Measurements from ENCODE around the gene VWA5B1.
A peak's percentile ranks its signal among the peaks of the same experiment; 100 is the strongest.

VWA5B1 gene

DNA sequence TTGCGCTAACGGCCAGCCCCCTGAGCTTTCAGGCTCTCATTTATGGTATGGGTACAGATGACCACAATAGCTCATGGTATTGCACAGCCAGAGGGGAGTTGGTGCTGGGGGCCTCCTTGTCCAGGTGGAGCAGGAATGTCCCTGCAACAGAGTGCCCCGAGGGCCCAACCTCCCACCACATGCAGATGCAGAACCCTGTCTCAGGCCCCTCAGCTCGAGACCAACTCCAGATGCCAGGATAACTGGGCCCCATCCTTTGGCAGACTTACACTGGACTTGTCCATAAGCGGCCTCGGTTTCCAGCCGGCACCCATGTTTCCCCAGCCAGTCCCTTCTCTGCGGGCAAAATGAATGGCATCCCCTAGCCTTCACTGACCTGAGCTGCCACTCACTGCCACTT is 67.1 kb downstream of the VWA5B1 start:
- no peak for DNase-seq (ENCODE audit: low read depth)
- H3K4me3 ChIP-seq (ENCODE audit: low read length), result no peak overlapping the region
- TF ChIP-seq, protein P1, sequence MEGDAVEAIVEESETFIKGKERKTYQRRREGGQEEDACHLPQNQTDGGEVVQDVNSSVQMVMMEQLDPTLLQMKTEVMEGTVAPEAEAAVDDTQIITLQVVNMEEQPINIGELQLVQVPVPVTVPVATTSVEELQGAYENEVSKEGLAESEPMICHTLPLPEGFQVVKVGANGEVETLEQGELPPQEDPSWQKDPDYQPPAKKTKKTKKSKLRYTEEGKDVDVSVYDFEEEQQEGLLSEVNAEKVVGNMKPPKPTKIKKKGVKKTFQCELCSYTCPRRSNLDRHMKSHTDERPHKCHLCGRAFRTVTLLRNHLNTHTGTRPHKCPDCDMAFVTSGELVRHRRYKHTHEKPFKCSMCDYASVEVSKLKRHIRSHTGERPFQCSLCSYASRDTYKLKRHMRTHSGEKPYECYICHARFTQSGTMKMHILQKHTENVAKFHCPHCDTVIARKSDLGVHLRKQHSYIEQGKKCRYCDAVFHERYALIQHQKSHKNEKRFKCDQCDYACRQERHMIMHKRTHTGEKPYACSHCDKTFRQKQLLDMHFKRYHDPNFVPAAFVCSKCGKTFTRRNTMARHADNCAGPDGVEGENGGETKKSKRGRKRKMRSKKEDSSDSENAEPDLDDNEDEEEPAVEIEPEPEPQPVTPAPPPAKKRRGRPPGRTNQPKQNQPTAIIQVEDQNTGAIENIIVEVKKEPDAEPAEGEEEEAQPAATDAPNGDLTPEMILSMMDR (IDR thresholded peaks at IDR 0.05; ENCODE audit: insufficient read depth, low read depth, low read length, missing control alignments), result no peak

DNA sequence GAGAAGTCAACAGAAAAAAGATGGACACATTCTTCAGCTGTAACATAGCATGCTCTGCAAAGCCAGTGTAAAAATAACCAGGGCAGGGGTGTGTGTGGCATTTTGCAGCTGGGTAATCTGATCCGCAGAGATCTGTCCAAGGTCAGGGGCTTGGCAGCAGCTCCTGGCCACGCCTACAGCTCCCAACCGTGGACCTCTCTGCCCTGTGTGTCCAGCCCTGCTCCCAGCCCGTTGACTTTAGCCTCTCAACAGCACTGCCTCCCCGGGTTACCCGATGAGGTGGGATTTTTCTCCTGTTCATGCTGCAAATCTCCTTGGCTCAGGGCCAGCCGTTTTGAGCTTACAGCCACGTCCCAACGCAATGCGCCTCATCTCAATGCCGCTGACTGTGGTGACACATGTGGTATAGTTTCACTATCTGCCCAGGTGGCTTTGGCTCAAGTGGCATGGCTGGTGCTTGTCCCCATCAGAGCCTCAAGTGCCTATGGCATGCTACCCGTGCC is 68.1 kb downstream of the VWA5B1 start:
- TF ChIP-seq, protein P1 (IDR thresholded peaks at IDR 0.05; ENCODE audit: insufficient read depth, low read depth, low read length, missing control alignments), result no peak
- no peak overlapping the region for H3K4me3 ChIP-seq (ENCODE audit: low read length)
- peak; percentile 19 for DNase-seq (ENCODE audit: low read depth)

DNA sequence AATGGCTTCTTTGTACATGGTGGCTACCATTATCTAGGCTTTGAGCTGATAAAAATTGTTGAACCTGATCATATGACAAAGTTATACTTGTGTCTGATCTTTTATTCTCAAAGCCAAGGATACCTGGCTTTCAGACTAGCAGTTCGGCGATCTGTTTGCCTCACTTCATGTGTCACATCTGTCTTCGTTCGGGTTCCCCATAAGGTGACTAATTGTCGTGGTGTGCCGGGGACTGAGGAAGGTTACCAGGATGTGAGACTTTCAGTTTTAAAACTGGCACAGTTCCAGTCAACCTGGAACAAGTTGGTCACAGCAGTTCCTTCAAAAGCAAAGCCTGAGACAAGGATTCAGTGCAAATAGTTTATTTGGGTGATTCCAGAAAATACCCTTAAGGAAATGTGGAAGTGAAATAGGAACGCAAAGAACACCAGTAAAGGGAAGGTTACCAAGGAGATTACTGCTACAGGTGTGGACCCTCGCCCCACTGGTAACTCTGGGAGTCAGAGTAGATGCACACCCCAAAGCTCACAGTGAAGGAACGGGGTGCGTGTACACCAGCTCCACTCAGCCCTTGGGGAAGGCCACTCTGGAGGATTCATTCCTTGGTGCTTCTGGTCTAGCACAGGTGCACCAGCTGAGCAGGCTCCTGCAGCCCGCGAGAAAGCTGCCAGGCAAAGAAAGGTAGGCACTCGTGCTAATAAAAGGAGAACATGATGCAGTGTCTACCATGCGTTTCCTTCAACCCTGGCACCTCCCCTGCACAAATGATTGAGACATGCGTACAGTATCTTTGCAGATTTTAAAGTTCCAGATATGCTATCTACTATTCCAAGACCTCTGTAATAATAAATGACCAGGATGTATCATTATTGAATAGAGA is 69.0 kb downstream of the VWA5B1 start:
- TF ChIP-seq, protein P1 (IDR thresholded peaks at IDR 0.05; ENCODE audit: insufficient read depth, low read depth, low read length, missing control alignments), result no peak
- no peak overlapping the region for H3K4me3 ChIP-seq (ENCODE audit: low read length)
- no peak for DNase-seq (ENCODE audit: low read depth)

DNA sequence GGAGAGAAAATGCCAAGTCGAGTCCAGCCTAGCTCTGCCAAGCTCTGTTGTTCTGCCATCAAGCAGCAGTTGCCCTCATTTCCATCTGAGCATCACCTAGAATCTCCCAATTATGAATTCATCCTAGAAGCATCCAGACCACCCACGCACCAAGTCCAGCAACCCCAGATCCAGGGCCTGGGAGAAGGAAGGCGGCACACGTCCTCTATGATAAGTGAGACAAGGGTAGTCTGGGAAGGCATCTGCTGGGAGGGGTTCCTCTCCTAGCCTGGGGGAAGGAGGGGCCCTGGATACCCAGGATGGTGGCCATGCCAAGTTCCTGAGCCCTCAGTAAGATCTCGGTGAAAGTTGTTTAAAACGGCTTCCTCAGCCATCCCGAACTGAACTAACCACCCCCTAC is 70.7 kb downstream of the VWA5B1 start:
- no peak overlapping the region for H3K4me3 ChIP-seq (ENCODE audit: low read length)
- TF ChIP-seq, protein P1 (IDR thresholded peaks at IDR 0.05; ENCODE audit: insufficient read depth, low read depth, low read length, missing control alignments), result no peak
- no peak for DNase-seq (ENCODE audit: low read depth)

DNA sequence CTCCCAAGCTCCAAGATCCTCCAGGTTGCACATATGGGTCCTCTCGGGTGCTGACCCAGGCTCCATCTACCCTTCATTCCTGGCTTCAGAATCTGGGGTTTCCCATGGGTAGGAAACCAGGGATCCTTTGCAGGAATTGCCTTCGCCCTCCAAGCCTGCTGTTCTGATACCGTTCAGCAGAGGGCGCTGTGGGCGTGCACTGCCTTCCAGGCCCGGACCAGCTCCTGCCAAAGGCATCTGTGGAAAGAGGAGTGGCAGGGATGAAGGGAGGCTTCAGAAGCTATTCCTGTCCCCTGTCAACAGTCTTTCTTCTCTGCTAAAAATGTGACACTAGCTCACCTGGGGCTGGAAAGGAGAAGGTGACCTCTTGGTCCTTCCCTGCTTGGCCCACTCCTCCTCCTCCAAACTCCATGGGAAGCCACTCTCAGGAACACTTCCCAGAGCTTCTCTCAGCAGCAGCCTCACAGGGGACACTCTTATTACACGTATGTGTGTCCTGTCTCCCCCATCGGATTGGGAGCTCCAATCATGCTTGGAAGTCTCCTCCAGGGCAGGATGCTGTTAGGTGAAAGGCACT is 71.2 kb downstream of the VWA5B1 start:
- TF ChIP-seq, protein P1 (IDR thresholded peaks at IDR 0.05; ENCODE audit: insufficient read depth, low read depth, low read length, missing control alignments), result peak; percentile 92
- peak; percentile 60 for DNase-seq (ENCODE audit: low read depth)
- no peak overlapping the region for H3K4me3 ChIP-seq (ENCODE audit: low read length)

DNA sequence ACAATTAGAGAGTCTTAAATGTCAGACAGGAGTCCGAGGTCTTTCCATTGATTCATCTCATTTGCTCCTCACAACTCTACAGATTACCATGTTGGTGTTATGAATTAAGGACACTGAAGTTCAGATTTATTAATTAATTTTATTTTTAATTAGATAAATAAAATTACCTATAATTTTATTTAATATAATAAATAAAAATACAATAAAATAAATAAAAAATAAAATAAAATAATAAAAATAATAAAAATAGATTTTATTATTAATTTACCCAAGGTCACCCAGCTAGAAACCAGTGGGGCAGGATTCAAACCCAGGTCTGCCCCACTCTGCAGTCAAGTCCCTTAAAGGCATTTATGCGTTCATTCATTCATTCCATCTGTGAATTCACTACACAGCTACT is 72.2 kb downstream of the VWA5B1 start:
- DNase-seq (ENCODE audit: low read depth), result no peak
- H3K4me3 ChIP-seq (ENCODE audit: low read length), result no peak overlapping the region
- TF ChIP-seq, protein P1 (IDR thresholded peaks at IDR 0.05; ENCODE audit: insufficient read depth, low read depth, low read length, missing control alignments), result no peak

All from epithelial cell of esophagus (primary cell).